IPS DF 4.7 (cell line): ENCODE results near the gene TXN2.
"Not testable (repeated sequence)": the region's sequence is repeated elsewhere in the genome, so short reads cannot be mapped to it uniquely, and the experiment has no call there.

ENCODE experiments used
- DNase-seq: peaks from one replicate; pipeline ENCODE4 v3.0.0-alpha.2; 2013; ENCODE audit warnings: low spot score; ENCODE audit errors: extremely low read depth

The TXN2 gene

DNA sequence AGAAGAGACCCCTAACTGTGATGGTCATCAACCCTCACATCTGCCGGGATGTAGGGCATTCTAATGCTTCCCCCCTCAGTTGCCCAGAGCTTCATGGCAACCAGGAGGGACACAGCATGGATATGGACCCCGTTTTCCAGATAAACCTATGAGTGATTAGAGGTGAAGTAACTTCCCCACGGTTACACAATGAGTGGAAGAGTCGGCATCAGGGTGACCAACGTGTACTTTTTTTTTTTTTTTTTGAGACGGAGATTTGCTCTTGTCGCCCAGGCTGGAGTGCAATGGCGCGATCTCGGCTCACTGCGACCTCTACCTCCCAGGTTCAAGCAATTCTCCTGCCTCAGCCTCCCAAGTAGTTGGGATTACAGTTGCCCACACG lies 25.0 kb downstream of the TXN2 start:
- no peak for DNase-seq

DNA sequence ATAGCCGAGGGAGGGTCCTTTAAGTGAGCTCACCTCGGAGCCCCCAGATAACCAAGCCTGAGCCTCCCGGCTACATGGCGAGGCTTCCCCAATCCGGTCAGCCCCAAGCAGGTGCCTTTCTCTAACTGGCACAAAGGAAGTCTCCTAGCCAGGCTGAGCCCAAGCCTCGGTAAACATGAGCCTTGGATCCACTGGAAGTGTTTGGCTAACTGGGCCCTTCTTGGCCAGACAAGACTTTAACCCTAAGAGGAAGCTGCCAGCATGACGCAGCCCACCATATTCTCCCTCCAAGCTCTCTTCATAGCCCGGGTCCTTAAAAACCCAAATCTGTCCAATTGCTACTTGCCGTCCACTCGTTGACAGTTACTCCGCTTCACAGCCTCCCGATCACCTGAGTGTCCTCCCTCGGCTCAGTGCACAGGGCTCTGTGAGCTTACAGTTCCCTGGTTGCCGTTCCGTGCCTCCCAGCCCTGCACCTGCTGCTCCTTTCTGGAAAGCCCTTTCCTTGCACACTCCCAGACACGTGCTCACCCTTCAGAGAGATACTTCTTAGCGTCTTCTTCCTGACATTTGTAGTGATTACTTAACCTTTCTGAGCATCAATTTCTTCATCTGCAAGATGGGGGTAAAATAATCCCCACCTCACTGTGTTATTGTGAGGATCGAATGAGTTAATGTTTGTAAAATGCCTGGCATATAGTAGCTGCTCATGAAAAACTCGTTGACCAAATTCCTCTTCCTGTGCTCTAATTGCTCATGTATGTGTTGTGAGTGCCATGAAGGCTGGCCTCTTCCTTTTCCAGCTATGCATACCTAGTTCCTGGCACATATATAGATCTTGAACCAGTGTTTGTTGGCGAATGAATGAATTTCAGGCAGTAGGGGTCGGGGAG lies 25.6 kb downstream of the TXN2 start:
- DNase-seq, result no peak

DNA sequence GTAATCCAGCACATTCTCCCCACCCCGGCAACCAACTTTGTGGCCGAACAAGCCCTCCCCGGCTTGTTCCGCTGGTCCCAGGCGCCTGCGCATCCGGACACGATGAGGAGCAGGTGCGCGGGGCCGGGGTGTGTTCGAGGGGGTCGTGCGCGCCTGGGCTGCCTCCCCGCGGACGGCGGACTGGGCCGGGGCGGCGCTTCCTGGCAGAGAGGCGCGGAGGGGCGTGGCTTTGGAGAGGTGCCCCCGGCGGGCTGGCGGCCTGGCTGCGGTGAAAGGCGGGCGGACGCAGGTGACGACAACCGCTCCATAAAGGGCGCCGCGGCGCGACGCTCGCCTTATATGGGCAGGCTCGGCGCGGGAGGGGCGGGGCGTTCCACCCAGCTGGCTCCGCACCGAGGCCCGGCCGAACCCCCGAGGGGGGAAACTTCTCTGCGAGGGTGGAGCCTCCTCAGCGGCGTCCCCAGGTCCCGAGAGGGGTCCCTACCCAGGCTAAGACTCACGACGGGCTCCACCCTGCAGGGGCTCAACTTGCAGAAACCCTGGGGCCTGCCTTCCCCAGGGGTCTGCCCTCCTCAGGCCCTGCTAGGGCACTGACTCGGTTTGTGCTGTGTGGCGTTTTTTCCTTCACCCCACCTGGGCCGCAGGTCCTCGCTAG lies 26.4 kb downstream of the TXN2 start:
- DNase-seq, result no peak

DNA sequence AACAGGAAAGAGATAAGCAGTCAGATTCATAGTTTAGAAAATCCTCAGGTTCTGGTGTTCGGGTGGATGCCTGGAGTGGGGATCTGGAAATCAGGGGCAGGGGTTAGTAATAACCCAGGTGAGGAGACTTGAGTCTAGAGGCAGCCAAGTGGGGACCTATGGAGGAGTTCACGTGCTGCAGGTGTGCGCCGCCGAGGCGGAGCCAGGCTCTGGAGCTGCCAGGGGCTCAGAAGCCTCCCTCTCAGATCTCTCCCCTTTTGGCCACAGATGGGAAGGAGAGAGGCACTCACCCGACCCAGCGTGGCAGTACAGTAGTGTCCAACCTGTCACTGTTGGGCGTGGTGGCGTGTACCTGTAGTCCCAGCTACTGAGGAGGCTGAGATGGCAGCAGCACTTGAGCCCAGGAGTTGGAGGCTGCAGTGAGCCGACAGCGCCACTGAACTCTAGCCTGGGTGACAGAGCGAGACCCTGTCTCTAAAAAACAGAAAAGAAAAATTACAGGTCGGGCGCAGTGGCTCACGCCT lies 27.5 kb downstream of the TXN2 start:
- no peak for DNase-seq

DNA sequence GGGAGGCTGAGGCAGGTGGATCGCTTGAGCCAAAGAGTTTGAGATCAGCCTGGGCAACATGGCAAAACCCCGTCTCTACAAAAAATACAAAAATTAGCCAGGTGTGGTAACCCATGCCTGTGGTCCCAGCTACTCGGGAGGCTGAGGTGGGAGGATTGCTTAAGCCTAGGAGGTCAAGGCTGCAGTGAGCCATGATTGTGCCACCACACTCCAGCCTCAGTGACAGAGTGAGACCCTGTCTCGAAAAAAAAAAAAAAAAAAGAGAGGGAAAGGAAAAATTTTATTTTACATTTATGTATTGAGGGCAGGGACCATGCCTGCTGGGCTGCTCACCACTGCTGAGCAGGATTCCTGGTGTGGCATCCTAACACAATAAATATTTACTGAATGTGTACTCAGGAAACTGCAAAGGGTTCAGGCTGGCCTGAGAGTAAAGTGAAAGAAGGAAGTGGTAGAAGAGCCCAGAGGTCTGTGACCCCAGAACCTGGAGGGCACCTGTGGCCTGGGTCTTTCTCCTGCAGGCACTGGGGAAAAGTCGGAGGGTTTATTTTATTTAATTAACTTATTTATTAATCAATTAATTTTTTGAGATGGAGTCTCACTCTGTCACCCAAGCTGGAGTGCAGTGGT lies 28.3 kb downstream of the TXN2 start:
- DNase-seq, result not testable (repeated sequence)

DNA sequence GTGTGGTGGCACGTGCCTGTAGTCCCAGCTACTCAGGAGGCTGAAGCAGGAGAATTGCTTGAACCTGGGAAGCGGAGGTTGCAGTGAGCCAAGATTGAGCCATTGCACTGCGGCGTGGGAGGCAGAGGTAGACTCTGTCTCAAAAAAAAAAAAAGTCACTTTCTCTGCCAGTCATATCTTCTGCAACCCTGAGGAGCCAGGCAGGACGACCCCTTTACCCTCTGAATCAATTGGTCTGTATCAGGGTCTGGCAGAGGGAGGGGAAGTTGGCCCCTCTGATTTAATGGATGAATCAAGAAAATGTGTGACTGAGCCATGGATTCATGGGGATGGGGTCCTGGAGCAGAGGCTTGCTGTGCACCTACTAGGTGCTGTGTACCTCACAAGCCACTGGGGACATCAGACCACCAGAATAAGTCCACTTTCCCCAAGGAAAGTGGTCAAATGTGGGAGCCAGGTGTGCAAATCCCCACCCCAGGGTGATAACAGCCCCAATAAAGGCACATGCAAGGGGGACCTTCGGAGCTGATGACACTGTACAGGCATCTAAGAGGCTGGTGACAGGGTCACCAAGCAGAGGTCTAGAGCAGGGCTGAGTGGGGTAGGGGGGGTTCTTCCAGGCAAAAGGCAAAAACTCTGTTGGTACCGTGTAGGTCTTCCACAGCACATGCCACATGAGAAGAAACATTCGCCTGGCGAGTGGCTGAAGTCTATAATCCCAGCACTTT lies 29.0 kb downstream of the TXN2 start:
- no peak for DNase-seq

DNA sequence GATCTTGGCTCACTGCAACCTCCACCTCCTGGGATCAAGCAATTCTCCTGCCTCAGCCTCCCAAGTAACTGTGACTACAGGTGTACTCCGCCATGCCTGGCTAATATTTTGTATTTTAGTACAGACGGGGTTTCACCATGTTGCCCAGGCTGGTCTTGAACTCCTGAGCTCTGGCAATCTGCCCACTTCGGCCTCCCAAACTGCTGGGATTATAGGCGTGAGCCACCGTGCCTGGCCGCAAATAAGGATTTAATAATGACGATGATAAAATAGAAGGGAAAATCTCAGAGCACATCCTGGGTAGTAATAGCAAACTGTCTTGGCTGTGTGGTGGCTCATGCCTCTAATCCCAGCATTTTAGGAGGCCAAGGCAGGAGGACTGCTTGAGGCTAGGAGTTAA lies 30.5 kb downstream of the TXN2 start:
- DNase-seq, result not testable (repeated sequence)

DNA sequence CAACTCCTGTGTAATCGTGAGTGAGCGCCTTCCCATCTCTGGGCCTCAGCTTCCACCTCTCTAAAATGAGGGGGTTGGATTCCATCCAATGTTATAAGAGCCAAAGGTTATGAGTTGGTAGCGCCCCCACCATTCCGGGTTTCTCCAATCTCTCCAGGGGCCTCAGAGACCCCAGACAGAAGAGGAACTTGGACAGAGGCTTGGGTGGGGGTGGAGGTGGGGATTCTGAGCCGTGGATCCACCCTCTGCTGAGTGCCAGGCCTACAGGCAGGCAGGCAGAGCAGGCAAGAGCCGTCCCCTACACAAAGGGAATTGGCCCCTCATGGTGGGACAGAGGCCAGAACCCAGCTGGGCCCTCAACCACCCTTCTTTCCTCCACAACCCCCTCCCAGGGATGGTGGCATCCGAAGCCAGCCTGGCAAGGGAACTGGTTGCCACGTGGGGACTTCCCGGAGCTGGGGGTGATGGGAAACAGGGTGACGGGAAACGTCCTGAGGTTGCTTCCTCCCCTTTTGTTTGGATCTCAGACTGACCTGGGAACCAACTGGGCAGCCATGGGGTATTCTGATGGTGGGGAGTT lies 31.8 kb downstream of the TXN2 start:
- DNase-seq, result no peak

DNA sequence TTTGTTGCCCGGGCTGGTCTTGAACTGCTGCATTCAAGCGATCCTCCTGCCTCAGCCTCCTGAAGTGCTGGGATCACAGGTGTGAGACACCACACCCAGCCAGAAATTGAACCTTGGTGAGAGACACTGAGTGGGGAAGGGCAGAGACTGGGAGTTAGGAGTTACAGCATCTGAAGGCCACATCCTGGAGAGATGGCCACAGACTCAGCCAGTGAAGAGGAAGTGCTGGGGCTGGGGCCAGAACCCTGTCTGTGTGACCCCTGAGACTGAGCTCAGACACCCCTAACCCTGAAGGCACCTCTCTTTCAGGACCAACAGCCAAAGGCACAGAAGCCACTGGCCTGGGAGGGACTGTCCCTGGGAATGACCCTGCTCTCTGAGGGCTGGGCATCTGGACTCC lies 33.8 kb downstream of the TXN2 start:
- DNase-seq, result no peak

DNA sequence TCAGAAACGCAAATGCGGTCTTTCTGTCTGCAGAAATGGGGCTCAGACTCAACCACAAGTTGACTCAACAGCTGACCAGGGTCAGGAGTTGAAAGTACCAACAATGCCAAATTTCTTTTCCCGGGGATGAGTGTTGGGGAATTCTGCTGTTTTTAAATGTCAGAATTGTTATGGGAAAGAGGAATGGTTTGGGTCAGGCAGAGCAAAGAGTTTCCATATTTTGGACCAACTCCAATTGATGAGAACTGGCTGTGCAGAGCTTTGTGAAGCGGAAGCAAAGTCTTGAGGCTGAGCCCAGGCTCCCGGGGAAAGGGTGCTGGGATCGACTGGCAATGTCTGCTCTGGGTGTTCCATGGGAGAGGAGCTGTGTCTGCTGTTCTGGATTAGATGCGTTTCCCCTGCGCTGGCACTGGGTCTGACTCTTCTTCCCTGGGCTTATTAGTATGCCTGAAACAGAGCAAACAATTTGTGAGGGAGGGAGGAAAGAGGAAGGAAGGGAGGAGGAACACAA lies 36.2 kb downstream of the TXN2 start:
- DNase-seq, result no peak

DNA sequence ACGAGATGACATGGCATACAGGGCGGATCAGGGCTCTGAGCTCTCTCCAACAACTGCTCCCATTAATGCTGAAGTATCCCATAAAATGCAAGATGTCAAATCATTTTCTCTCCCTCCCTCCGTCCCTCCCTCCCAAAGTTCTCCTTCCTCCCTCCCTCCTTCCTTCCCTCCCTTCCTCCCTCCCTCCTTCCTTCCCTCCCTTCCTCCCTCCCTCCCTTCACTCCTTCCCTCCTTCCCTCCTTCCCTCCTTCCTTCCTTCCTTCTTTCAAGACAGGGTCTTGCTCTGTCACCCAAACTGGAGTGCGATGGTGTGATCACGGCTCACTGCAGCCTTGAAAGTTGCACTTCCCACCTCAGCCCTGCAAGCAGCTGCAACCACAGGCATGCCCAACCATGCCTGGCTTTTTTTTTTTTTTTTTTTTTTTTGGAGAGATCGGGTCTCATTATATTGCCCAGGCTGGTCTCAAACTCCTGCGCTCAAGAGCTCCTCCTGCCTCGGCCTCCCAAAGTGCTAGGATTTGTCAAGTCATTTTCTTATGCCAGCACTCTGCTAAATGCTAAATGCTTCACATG lies 38.2 kb downstream of the TXN2 start:
- no peak for DNase-seq

DNA sequence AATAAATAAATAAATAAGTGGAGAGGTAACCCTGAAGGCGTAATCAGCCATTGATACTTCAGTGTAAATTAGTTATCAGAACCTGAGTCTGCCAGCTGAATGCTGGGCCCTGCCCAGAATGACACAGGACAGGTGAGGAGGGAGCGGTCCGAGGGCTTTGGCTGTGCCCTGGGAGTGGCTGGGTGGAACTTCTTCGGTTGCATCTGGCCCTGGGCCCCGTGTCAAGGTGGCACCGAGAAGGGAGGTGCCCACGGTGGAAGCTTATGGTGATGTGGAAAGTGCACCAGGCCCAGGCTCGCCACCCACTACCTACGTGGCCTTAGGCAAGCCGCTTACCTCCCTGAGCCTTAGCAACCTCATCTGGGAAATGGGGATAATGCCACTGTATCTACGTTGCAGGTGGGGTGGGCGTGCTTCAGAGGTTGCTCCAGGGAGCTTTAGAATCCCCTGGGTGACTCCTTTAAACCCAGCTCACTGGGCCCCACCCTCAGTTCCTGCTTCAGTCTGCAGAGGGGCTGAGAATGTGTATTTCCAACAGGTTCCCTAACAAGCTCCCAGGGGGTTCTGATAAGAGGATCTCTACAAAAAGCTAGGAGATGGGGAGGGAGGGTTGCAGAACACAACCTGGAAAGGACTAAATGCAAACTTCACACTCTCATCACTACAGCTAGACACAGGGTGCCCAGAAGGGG lies 38.8 kb downstream of the TXN2 start:
- DNase-seq, result no peak

DNA sequence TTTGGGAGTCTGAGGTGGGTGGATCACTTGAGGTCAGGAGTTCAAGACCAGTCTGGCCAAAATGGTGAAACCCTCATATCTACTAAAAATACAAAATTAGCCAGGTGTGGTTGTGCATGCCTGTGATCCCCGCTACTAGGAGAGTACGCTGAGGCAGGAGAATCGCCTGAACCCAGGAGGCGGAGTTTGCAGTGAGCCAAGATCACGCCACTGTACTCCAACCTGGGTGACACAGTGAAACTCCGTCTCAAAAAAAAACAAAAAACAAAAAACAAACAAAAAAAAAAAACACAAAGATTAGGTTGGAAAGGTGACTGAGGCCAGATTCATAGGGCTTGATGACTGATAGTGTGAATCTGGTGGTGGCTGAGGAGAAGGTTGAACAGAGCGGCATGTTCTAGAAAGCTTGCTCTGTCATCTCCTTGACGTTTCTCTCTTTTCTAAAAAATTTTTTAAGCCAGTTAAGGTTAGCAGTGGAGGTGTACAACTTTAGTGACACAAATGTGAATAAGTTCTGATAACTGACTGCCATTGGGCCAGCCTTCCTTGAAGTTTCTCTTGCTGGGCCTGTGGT lies 40.9 kb downstream of the TXN2 start:
- DNase-seq, result no peak

DNA sequence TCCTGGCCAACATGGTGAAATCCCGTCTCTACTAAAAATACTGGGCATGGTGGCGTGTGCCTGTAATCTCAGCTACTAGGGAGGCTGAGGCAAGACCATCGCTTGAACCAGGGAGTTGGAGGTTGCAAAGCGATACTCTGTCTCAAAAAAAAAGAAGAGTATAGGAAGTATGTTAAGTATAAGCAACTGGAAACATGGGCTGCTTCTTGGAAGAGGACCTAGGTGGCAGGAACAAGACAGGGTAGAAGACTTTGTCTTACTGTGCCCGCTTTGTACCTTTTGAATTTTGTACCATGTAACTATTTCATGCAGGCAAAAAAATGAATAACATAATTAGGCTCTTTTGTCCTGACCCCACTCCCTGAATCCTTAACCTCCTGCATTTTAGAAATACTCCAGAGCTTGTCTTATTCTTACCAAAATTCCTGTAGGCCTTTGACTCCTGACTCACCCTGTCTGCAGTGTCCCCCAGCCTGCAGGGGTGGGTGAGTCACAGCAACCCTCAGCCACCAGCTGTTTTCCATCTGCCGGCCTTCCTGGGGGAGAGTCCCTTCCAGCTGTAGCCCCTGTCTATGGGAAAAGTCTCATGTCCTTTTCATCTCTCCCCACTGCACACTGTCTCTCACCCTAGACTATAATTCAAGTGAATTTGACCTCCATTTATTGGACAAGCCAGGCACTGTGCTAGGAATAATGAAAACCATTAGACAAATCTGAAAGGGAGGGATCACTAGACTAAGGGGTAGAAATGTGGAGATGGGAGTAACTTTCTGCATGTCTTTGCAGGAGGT lies 41.8 kb downstream of the TXN2 start:
- DNase-seq, result no peak

DNA sequence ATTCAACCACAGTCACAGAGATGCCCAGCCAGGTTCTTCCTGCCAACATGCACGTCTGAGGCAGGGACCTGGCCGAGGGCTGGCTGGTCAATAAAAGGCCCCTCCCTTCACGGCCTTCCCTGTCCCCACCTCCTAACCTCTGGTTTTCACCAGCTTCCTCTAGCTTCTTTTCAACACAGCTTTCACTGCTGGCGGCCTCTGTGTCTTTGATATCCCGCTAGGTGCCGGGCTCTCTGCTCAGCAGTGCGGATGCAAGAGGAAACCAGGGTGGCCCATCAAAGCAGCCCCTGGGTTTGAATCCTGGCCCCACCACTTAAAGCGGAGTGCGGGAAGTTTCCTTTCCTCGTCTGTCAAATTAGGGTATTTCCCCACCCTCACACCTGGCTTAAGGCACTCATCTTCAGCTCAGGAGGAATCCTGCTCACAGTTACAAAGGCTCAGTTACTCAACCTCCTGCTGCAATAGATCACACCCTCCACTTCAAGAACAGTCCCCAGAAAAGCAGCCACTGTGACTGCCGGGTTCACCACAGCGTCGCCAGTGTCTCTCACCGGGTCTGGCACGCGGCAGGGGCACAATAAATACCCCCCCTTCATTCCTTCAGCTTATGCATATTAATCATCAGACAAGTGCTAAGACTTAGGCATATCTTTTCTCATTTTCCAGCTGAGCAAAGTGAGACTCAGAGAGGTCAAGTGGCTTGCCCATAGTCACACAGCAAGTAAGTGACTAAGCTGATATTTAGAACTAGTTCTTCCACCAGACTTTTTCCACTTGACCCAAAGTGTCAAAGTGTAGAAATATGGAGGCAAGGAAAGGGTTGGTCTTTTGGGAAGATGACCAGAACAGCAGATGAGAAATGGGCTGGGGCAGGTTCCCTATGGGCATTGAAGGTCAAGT lies 45.7 kb downstream of the TXN2 start:
- DNase-seq, result no peak

DNA sequence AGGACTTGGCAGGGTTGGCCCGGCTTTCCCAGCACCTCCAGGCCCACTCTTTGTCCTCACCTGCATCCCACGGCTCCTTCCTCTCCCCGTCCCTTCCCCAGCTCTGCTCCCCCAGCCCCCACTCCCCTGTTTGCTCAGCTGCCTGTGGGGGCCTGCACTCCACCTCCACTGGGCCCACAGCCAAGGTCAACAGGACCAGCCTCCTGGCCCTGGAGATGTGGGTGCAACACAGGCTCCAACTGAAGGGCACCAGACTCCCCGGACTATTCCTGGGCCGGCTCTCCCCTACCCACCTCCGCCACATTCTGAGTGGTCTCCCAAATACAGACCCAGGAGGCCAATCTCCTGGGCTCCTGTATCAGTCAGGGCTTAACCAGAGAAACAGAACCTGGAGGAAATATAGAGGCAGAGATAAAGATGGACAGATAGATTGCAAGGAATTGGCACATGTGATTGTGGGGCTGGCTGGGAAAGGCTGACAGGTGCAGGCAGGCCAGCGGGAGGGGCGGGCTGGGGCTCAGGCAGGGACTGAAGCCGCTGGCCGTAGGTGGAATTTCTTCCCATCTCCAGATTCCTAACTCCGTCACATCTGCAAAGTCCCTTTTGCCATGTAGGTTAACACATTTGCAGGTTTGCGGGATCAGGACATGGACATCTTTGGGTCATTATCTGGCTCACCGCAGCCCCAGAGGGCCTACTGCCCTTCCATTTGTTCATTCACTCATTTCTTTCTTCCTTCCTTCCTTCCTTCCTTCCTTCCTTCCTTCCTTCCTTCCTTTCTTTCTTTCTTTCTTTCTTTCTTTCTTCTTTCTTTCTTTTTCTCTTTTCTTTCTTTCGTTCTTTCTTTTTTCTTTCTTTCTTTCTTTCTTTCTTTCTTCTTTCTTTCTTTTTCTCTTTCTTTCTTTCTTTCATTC lies 47.9 kb downstream of the TXN2 start:
- no peak for DNase-seq
